Measurements from ENCODE around the gene MSI2.

DNA sequence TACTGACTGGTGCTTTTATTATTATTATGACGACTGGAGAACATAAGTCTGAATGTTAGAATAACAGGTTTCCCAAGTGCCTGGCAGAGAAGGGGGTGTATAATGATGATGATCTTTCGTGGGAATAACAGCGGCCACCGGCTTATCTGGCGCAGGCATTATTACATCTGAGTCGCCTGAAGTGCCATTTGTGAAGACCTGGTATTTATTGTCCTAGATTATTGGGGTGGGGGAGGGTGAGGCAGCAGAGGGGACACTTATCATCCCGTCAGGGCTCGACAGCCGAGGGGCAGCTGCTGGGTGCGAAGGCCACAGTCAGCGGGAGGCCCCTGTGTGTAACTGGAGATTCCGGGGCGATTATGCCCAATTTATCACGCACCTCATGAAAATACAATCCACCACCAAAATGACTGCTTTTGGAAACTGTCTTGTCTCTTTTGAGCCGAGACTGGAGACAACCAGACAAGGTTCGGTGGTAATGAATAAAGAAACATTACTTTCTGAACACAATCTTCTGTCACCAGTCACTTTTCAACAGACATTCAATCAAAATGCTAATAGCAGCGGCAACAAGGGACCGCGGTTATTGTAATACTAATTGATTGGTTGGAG lies 289.5 kb downstream of the MSI2 start:
- TF ChIP-seq, protein P1, sequence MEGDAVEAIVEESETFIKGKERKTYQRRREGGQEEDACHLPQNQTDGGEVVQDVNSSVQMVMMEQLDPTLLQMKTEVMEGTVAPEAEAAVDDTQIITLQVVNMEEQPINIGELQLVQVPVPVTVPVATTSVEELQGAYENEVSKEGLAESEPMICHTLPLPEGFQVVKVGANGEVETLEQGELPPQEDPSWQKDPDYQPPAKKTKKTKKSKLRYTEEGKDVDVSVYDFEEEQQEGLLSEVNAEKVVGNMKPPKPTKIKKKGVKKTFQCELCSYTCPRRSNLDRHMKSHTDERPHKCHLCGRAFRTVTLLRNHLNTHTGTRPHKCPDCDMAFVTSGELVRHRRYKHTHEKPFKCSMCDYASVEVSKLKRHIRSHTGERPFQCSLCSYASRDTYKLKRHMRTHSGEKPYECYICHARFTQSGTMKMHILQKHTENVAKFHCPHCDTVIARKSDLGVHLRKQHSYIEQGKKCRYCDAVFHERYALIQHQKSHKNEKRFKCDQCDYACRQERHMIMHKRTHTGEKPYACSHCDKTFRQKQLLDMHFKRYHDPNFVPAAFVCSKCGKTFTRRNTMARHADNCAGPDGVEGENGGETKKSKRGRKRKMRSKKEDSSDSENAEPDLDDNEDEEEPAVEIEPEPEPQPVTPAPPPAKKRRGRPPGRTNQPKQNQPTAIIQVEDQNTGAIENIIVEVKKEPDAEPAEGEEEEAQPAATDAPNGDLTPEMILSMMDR (IDR thresholded peaks at IDR 0.05): no peak
- no peak for TF ChIP-seq EP300 (IDR thresholded peaks at IDR 0.05)

Data from gastroesophageal sphincter (tissue), 3 donors.